Epithelial cell of esophagus (primary cell): Measurements from ENCODE around the gene ARSB.
"Not testable (repeated sequence)": the region's sequence is repeated elsewhere in the genome, so short reads cannot be mapped to it uniquely, and the experiment has no call there.

ENCODE experiments used
- DNase-seq: peaks from one replicate; pipeline ENCODE4 v3.0.0; 2010; ENCODE audit warnings: low read depth
- H3K4me3 ChIP-seq: 2 replicates; pipeline ENCODE4 v1.5.1; 2011; ENCODE audit warnings: mild to moderate bottlenecking, low read length, control low read depth
- CTCF ChIP-seq: IDR thresholded peaks from 2 replicates; pipeline ENCODE4 v1.5.1; 2011; ENCODE audit warnings: low read depth, mild to moderate bottlenecking, low read length, control low read depth, inconsistent platforms; ENCODE audit not compliant: insufficient read depth; ENCODE audit errors: missing control alignments

Gene ARSB

GRCh38 chr5:78741019-78741418 lies 244.1 kb downstream of the ARSB start:
- no peak overlapping the region for H3K4me3 ChIP-seq
- no peak for DNase-seq
- no peak for TF ChIP-seq CTCF

DNA sequence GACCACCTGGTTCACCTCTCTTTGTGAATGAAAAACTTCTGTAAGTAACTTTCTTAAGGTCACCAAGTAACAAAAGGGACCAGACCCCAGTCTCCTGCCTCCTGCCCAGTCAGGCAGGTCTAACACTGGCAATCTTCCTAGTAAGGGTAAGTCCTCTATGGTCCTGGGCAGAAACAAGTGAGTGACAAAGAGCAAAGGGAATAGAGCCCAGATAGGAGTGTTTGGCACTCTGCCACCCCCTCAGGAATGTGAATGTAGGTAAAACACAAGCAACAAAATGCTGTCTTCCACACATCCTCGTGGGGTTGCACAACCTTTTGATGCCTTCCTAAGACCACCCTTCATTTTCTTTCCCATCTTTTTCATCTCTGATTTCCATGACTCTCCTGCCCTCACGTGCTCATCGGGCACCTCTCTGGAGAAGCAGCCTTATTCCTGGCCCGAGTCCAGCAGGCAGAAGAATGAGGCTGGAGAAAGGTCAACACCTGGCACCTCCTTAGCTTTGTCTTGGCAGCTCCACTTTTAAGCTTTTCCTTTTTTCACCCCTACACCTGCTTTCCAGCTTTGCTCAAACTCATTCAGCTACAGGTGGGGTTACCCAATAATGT lies 246.3 kb downstream of the ARSB start:
- no peak for DNase-seq
- no peak overlapping the region for H3K4me3 ChIP-seq
- no peak for TF ChIP-seq CTCF

GRCh38 chr5:78738104-78738503 lies 247.0 kb downstream of the ARSB start:
- no peak for TF ChIP-seq CTCF
- H3K4me3 ChIP-seq, result no peak overlapping the region
- DNase-seq, result no peak

DNA sequence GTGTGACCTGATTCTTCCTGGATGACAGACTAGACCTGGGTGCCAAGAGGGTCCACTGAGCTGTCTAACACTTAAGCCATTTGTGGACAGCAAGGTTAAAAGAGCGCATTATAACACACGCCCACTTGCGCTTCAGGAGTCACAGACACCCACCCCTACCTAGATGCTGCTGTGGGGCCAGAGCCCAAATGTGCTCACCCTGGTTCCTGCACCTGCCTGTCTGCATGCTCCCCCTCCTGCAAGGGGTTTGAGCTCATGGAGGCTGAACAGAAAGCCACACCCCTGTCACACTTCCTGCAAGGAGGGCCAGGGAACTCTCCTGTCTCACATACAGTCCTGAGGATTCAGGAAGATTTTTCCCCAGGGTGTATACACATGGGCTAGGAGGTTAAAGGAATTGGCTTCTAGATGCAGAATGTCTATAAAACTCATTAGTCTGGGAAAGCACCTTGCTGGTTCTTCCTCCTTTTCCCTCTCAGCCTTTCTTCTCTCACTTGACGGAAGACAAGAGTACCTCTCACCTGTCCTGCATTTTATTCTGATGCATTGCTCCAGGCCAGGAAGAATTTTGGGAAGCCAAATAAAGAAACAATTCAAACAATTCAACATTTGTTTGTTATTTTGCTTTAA lies 249.2 kb downstream of the ARSB start:
- DNase-seq, result no peak
- no peak overlapping the region for H3K4me3 ChIP-seq
- no peak for TF ChIP-seq CTCF

DNA sequence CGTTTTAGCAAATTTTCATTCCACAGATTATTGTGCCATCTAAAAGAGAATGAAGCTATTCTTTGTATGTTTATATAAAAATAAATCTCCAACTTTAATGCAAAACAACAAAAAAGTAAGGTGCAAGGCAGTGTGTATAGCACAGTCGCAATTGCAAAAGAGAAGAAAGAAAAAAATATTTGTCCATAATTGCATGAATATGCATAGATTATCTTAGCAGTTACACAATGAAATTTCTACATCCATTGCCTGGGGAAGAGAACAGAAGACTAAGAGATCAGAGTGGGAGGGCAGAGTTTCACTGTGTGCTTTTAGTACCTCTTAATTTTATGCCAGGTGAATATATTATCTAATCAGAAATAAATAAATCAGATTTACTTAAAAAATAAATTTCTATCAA lies 250.2 kb downstream of the ARSB start:
- TF ChIP-seq CTCF, result no peak
- H3K4me3 ChIP-seq, result no peak overlapping the region
- DNase-seq, result no peak

- no peak for DNase-seq
- no peak overlapping the region for H3K4me3 ChIP-seq
- TF ChIP-seq CTCF, result no peak
Observed at GRCh38 chr5:78734094-78734845, 250.8 kb downstream of the ARSB start.

DNA sequence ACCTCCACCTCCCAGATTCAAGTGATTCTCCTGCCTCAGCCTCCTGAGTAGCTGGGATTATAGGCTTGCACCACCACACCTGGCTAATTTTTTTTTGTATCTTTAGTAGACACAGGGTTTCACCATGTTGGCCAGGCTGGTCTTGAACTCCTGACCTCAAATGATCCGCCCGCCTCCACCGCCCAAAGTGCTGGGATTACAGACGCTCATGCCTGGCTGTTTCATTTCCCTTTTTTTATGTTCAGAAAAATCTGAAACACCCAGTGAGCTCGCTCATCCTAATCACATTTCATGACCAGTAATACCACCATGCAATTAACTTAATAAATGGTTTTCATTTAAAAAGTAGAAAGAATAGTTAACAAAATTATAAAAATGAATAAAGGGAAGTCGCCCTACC lies 252.4 kb downstream of the ARSB start:
- DNase-seq, H3K4me3 ChIP-seq: not testable (repeated sequence)
